DLD1 (cell line): ENCODE measurements around the gene PIKFYVE.

ENCODE experiments used
- in situ Hi-C: cut with HindIII; loops from 2 replicates; pipeline ENCODE4 v1.10.0; 2017; ENCODE audit warnings: low sequenced_read_pairs

PIKFYVE gene

GRCh38 chr2:208406474-208407451, 140.7 kb downstream of the PIKFYVE start, which contains the start of gene PTH2R:
Gene PTH2R, plus strand, starts transcription at chr2:208406792. Its CDS starts 252 bp downstream, at chr2:208407044.
- in situ Hi-C loops: no loop called here

GRCh38 chr2:208407667-208408066, 141.6 kb downstream of the PIKFYVE start:
- in situ Hi-C loops: no loop called here
